GM12801 (cell line): Measurements from ENCODE around the gene GHRH.

Source experiments
- CTCF ChIP-seq: IDR thresholded peaks from one replicate; pipeline ENCODE4 v1.5.1; 2011; ENCODE audit warnings: control low read depth; ENCODE audit not compliant: insufficient read length; ENCODE audit errors: extremely low read depth

GHRH gene

GRCh38 chr20:37296371-37296770 is 34.8 kb upstream of the GHRH start:
- no peak for TF ChIP-seq CTCF

DNA sequence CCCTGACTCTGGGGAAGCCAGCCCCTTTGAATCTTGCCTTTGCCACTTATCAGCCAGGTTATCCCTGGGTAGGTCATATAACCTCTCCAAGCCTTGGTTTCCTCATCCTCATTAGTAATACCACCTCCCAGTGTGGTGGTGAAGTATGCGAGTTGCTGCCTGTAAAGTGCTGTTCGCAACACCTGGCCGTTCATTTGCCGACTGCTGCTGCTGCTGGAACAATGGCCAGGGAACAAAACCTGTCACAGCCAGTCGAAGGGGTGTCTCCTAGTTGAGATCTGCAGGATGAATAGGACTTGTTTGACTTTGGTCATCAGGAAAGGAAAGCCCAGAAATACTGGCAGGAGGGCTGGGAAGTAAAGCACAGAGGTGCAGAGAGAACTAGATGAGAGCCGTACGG is 34.0 kb upstream of the GHRH start:
- TF ChIP-seq CTCF: no peak

DNA sequence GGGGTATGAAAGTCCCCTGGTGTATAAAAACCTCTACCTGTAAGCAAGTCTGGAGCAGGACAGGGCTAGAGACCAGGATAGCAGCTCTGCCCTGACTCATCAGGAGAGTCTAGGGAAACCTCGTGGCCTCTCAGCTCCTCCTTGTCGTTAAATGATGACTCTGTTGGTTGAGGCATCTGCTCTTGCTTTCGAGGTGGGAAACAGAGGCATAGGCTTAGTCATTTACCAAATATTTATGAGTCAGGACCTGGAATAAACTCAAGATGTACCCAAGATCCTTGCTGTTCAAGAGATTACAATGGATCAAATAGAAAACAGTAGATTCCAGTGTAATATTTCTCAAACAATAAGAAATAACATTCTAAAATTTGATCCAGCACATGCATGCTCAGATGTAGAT is 33.4 kb upstream of the GHRH start:
- no peak for TF ChIP-seq CTCF

DNA sequence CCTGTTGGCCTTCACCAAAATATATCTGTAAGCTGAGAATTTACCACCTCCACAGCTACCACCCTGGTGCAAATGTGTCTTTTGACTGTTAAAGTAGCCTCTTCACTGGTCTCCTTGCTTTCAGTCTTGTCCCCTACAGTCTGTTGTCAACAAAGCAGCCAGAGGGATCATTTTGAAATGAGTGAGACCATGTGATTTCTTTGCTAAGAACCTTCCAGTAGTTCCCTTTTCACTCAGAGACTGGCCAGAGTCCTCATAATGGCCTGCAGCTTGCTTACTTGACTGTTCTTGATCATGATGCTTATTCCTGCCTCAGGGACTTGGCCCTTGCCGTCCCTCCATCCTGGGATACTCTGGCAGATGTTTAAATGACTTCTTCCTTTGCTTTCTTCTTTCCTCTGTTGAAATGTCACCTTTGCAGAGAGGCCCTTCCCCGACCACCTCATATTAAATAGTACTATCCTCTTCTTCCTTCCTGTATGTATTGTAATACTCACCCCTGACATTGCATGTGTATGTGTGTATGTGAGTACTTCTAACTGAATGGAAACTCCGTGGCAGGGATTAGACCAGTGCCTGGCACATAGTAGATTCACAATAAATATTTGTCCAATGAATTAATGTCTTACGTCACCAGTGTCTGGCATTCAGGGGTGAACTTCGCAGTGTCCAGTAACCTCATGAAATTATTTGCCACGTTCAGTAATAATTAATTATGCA is 32.8 kb upstream of the GHRH start:
- TF ChIP-seq CTCF: no peak

DNA sequence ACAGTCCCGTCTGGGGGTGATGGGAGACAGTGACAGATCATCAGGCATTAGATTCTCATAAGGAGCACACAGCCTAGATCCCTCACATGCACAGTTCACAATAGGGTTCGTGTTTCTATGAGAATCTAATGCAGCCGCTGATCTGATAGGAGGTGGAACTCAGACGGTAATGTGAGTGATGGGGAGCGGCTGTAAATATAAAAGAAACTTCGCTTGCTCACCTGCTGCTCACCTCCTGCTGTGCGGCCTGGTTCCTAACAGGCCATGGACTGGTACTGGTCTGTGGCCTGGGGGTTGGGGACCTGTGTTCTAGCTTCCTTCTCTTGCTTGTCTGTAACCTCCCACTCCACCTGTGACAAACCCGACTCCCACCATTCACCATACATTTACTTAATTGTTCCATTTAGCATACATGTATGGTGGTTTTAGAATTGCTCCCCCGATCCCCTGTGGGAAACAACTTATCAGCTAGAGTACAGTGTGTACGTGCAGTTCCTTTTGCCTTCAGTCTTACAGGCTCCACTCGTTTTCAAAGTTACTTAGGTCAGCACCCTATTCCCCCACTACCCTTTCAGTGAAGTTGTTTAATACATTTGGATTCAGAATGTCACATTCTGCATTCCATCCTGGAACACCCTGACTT is 31.8 kb upstream of the GHRH start:
- TF ChIP-seq CTCF: no peak

DNA sequence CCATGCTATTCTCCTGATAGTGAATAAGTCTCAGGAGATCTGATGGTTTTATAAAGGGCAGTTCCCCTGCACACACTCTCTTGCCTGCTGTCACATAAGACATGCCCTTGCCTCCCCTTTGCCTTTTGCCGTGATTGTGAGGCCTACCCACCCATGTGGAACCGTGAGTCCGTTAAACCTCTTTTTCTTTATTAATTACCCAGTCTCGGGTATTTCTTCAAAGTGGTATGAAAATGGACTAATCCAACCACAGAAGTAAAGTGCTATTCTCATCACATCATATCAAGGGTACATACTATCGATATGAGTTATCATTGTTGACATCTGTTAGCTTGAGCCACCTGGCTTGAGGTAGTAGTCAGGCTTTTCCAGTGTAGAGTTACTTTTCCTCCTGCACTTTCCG is 30.1 kb upstream of the GHRH start:
- no peak for TF ChIP-seq CTCF

- no peak for TF ChIP-seq CTCF
Measured at GRCh38 chr20:37290158-37290810, 28.7 kb upstream of the GHRH start.
